Activated naive CD8-positive, alpha-beta T cell treated with anti-CD3 and anti-CD28 coated beads, Interleukin-2, amount 50 U/mL, for 16 hours (primary cell): Measurements from ENCODE around the gene ANKRD12.

ENCODE experiments used
- DNase-seq: peaks from one replicate; pipeline ENCODE4 v3.0.0-alpha.2; 2020; ENCODE audit warnings: low read depth, low spot score

ANKRD12 gene

GRCh38 chr18:9184998-9185613 lies 48.5 kb downstream of the ANKRD12 start:
- no peak for DNase-seq

GRCh38 chr18:9188359-9189231 lies 52.0 kb downstream of the ANKRD12 start:
- no peak for DNase-seq

- no peak for DNase-seq
Observed at GRCh38 chr18:9189491-9189890, 52.9 kb downstream of the ANKRD12 start.

GRCh38 chr18:9191658-9192256 lies 55.2 kb downstream of the ANKRD12 start:
- no peak for DNase-seq

GRCh38 chr18:9193031-9193430 lies 56.5 kb downstream of the ANKRD12 start:
- DNase-seq: no peak

GRCh38 chr18:9196568-9196967 lies 60.0 kb downstream of the ANKRD12 start:
- no peak for DNase-seq

- no peak for DNase-seq
Observed at GRCh38 chr18:9199681-9200080, 63.1 kb downstream of the ANKRD12 start.

- no peak for DNase-seq
Observed at GRCh38 chr18:9201224-9201623, 64.6 kb downstream of the ANKRD12 start.

- DNase-seq: no peak
Observed at GRCh38 chr18:9204659-9205058, 68.1 kb downstream of the ANKRD12 start.

- no peak for DNase-seq
Observed at GRCh38 chr18:9206421-9206820, 69.8 kb downstream of the ANKRD12 start.

- no peak for DNase-seq
Observed at GRCh38 chr18:9209279-9209678, 72.7 kb downstream of the ANKRD12 start.

- DNase-seq: no peak
Observed at GRCh38 chr18:9210966-9211365, 74.4 kb downstream of the ANKRD12 start.

GRCh38 chr18:9211955-9212354 lies 75.4 kb downstream of the ANKRD12 start:
- DNase-seq: no peak

GRCh38 chr18:9215221-9215933 lies 78.8 kb downstream of the ANKRD12 start:
- DNase-seq: no peak

GRCh38 chr18:9216459-9216858 lies 79.9 kb downstream of the ANKRD12 start:
- DNase-seq: no peak

GRCh38 chr18:9217743-9218451 lies 81.3 kb downstream of the ANKRD12 start:
- DNase-seq: no peak

- DNase-seq: no peak
Observed at GRCh38 chr18:9221040-9221439, 84.5 kb downstream of the ANKRD12 start.

- DNase-seq: no peak
Observed at GRCh38 chr18:9221661-9222060, 85.1 kb downstream of the ANKRD12 start.

GRCh38 chr18:9223356-9223755 lies 86.8 kb downstream of the ANKRD12 start:
- DNase-seq: no peak

GRCh38 chr18:9226463-9226862 lies 89.9 kb downstream of the ANKRD12 start:
- DNase-seq: no peak

GRCh38 chr18:9231852-9232486 lies 95.4 kb downstream of the ANKRD12 start:
- DNase-seq: no peak
